ENCODE measurements around the gene CD3E. TPM values are rescaled to one million over a fixed set of nuclear protein-coding genes. Genes with fewer than 3 reads are reported as not detected.

Gene CD3E
- total and polyA plus RNA-seq, 2 donors (not counting 1 experiment from before 2014, with no cell fraction given), result 1.0 to 1.7 TPM

DNA sequence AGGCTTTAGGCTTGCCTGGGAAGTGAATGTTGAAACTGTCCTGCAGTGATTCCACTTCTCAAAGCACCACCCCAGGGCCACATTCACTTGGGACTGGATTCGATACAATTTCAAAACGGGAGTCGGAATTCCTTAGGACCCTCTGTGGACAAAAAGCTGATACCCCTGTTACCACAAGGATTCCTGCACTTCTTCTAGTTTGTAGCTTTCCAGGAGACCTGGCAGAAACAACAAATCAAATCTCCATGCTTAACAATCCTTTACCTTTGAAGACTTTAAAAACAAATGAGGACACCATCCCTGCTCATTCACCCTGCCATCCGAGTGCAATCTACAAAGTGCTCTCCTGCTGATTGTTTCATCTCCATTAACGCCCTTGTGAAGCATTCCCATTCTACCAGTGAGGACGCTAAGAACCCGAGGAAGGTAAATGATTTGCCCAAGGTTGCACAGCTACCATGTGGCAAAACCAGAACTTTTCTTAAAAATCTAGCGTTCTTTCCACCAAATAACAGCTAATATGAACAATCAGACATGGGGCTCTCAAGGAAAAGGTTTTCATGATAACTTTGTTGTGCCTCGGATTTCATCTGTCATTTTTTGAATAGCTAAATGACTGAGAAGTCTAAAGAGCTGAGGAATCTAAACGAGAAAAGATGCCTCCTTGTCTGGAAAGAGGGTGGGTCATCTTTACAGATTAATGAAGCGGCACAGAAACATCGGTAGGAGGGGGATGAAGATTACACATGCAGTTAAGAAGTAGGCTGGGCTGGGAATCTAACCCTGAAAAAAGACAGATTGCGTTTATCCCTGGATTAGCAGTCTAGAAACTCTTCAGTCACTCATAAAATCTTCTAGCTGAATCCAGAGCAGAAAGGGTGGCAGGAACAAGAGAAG lies 39.7 kb upstream of the CD3E start:
- CTCF ChIA-PET, result interaction anchor here (0.6 to 2.5 kb wide), 7 partner anchors 10 to 69 kb away, joined by 3 to 26 read pairs (median 4); no protein-coding TSS in a partner anchor
- H3K27ac Mint-ChIP-seq, result no peak overlapping the region
- peaks cover 10% of the 10 kb centered on the region for H3K4me1 Mint-ChIP-seq
- Histone ChIP-seq H3K27ac (ENCODE audit: low read length in 2 of 2) (no peak overlapping the region), H3K9ac (ENCODE audit: low read length) (no peak overlapping the region), H3K4me3 (ENCODE audit: control extremely low read depth in 1 of 5, extremely low read depth in 1 of 5, insufficient read depth in 1 of 5, low read depth in 2 of 5, low read length in 4 of 5) (no peak overlapping the region), H3K27me3 (replicated peaks in 1 of 4; ENCODE audit: control extremely low read depth in 1 of 4, control insufficient read depth in 3 of 4, insufficient read depth in 4 of 4, low read length in 3 of 4) (peaks cover 0 to 58% (median 48%) of the 10 kb centered on the region in 4 experiments), H3K9me3 (ENCODE audit: control extremely low read depth in 1 of 3, control insufficient read depth in 2 of 3, insufficient read depth in 1 of 3, low read length in 2 of 3) (no peaks in the 10 kb centered on the region), H4K20me1 (ENCODE audit: control insufficient read depth, insufficient read depth, low read length, poor library complexity, severe bottlenecking) (no peaks in the 10 kb centered on the region), H2AFZ (ENCODE audit: insufficient read depth, low read depth, low read length, poor library complexity, severe bottlenecking) (no peak overlapping the region), H3K4me1 (ENCODE audit: control insufficient read depth in 2 of 2, insufficient read depth in 2 of 2, low read length in 2 of 2) (peaks cover 9 to 11% of the 10 kb centered on the region in 2 donors), H3K4me2 (replicated peaks; ENCODE audit: low read depth, low read length, poor library complexity, severe bottlenecking) (no peak overlapping the region), H3K36me3 (replicated peaks in 1 of 2; ENCODE audit: control extremely low read depth in 1 of 2, control insufficient read depth in 1 of 2, extremely low read depth in 1 of 2, insufficient read depth in 2 of 2, low read length in 1 of 2) (no peaks in the 10 kb centered on the region), H3K79me2 (ENCODE audit: control insufficient read depth, insufficient read depth, low read length) (no peaks in the 10 kb centered on the region)
- no peak overlapping the region for H3K4me3 Mint-ChIP-seq
- DNase-seq (no peak), ATAC-seq (ENCODE audit: low read depth) (no peak)
- H3K27me3 Mint-ChIP-seq, result peaks cover 45% of the 10 kb centered on the region
- POLR2A ChIA-PET, result interaction anchor here (1.7 kb wide), 1 partner anchor 67 kb away, joined by 4 read pairs; no protein-coding TSS in a partner anchor
- WGBS (ENCODE audit: insufficient coverage), result 88% methylated on average over 9 of the region's 13 CpGs
- intact Hi-C loops (cut with micrococcal nuclease), result loop anchor here (5.0 kb wide), 1 partner anchor 38 kb away; the partner anchor contains the start of gene JAML
- H3K9me3 Mint-ChIP-seq (ENCODE audit: insufficient read depth), result no peaks in the 10 kb centered on the region
- no peak for TF ChIP-seq CTCF (IDR thresholded peaks at IDR 0.05)
- TF ChIP-seq EZH2 (IDR thresholded peaks at IDR 0.05; ENCODE audit: borderline replicate concordance, insufficient read depth, low read depth, low read length, poor library complexity, severe bottlenecking), result no peak

- intact Hi-C loops (cut with micrococcal nuclease), result loop anchor here (5.0 kb wide), 1 partner anchor 39 kb away; the partner anchor contains the start of gene JAML
- no peaks in the 10 kb centered on the region for H3K9me3 Mint-ChIP-seq (ENCODE audit: insufficient read depth)
- H3K4me3 ChIP-seq (ENCODE audit: control extremely low read depth in 1 of 5, extremely low read depth in 1 of 5, insufficient read depth in 1 of 5, low read depth in 2 of 5, low read length in 4 of 5), result no peak overlapping the region
- DNase-seq (no peak), ATAC-seq (ENCODE audit: low read depth) (no peak)
- H3K27ac ChIP-seq (ENCODE audit: low read length in 2 of 2), result no peak overlapping the region
- H3K4me2 ChIP-seq (replicated peaks; ENCODE audit: low read depth, low read length, poor library complexity, severe bottlenecking), result no peak overlapping the region
- H4K20me1 ChIP-seq (ENCODE audit: control insufficient read depth, insufficient read depth, low read length, poor library complexity, severe bottlenecking), result no peaks in the 10 kb centered on the region
- H3K9ac ChIP-seq (ENCODE audit: low read length), result no peak overlapping the region
- no CpG with 5 or more reads among the region's 1 CpG for WGBS (ENCODE audit: insufficient coverage)
- H3K9me3 ChIP-seq (ENCODE audit: control extremely low read depth in 1 of 3, control insufficient read depth in 2 of 3, insufficient read depth in 1 of 3, low read length in 2 of 3), result no peaks in the 10 kb centered on the region
- H3K79me2 ChIP-seq (ENCODE audit: control insufficient read depth, insufficient read depth, low read length), result no peaks in the 10 kb centered on the region
- H2AFZ ChIP-seq (ENCODE audit: insufficient read depth, low read depth, low read length, poor library complexity, severe bottlenecking), result no peak overlapping the region
- H3K27me3 ChIP-seq (replicated peaks in 1 of 4; ENCODE audit: control extremely low read depth in 1 of 4, control insufficient read depth in 3 of 4, insufficient read depth in 4 of 4, low read length in 3 of 4), result peaks cover 0 to 55% (median 48%) of the 10 kb centered on the region in 4 experiments
- ChIA-PET CTCF (interaction anchor here (1.4 to 2.5 kb wide), 3 partner anchors 15 to 67 kb away, joined by 3 to 26 read pairs (median 7); no protein-coding TSS in a partner anchor), POLR2A (no interaction called here)
- H3K4me1 Mint-ChIP-seq, result peaks cover 10% of the 10 kb centered on the region
- peaks cover 54% of the 10 kb centered on the region for H3K27me3 Mint-ChIP-seq
- no peak overlapping the region for H3K27ac Mint-ChIP-seq
- no peak overlapping the region for H3K4me3 Mint-ChIP-seq
- H3K36me3 ChIP-seq (replicated peaks in 1 of 2; ENCODE audit: control extremely low read depth in 1 of 2, control insufficient read depth in 1 of 2, extremely low read depth in 1 of 2, insufficient read depth in 2 of 2, low read length in 1 of 2), result no peaks in the 10 kb centered on the region
- H3K4me1 ChIP-seq (ENCODE audit: control insufficient read depth in 2 of 2, insufficient read depth in 2 of 2, low read length in 2 of 2), result peaks cover 9 to 11% of the 10 kb centered on the region in 2 donors
- TF ChIP-seq CTCF (IDR thresholded peaks at IDR 0.05), result no peak
- TF ChIP-seq EZH2 (IDR thresholded peaks at IDR 0.05; ENCODE audit: borderline replicate concordance, insufficient read depth, low read depth, low read length, poor library complexity, severe bottlenecking), result no peak
Observed at GRCh38 chr11:118265954-118266353, 38.6 kb upstream of the CD3E start.
